ENCODE data around the gene UBE2S.

Gene UBE2S

GRCh38 chr19:55384131-55384919 lies 23.3 kb downstream of the UBE2S start, which contains the start of gene TMEM238:
TSS of gene TMEM238 (minus strand) at chr19:55384292. CDS start at chr19:55384259, 33 bp downstream.
- peaks cover 72% of the 10 kb centered on the region for H3K79me2 ChIP-seq (ENCODE audit: insufficient read depth, low read length)
- H3K27me3 ChIP-seq (ENCODE audit: insufficient read depth, low read length, poor library complexity) = no peaks in the 10 kb centered on the region
- H3K36me3 ChIP-seq (ENCODE audit: insufficient read depth, low read length) = peaks cover 34% of the 10 kb centered on the region
- peak within 1 kb of the TSS; percentile 93 for H3K27ac ChIP-seq (ENCODE audit: low read length)
- H3K4me2 ChIP-seq (ENCODE audit: insufficient read depth, low read length) = peak within 1 kb of the TSS; percentile 98
- H3K9me3 ChIP-seq (ENCODE audit: insufficient read depth, low read length, severe bottlenecking) = no peaks in the 10 kb centered on the region
- TF ChIP-seq, protein P1, sequence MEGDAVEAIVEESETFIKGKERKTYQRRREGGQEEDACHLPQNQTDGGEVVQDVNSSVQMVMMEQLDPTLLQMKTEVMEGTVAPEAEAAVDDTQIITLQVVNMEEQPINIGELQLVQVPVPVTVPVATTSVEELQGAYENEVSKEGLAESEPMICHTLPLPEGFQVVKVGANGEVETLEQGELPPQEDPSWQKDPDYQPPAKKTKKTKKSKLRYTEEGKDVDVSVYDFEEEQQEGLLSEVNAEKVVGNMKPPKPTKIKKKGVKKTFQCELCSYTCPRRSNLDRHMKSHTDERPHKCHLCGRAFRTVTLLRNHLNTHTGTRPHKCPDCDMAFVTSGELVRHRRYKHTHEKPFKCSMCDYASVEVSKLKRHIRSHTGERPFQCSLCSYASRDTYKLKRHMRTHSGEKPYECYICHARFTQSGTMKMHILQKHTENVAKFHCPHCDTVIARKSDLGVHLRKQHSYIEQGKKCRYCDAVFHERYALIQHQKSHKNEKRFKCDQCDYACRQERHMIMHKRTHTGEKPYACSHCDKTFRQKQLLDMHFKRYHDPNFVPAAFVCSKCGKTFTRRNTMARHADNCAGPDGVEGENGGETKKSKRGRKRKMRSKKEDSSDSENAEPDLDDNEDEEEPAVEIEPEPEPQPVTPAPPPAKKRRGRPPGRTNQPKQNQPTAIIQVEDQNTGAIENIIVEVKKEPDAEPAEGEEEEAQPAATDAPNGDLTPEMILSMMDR (IDR thresholded peaks at IDR 0.05; ENCODE audit: borderline replicate concordance, extremely low read depth, low read length, poor library complexity, severe bottlenecking) = peak; percentile 2
- no peak for TF ChIP-seq EZH2 (IDR thresholded peaks at IDR 0.05; ENCODE audit: borderline replicate concordance, low read depth, low read length, severe bottlenecking)
- peak; percentile 60 for DNase-seq
- peak within 1 kb of the TSS; percentile 43 to 69 for H3K4me3 ChIP-seq (ENCODE audit: low read depth in 1 of 2, low read length in 2 of 2)
- peak; percentile 4 for ATAC-seq (ENCODE audit: insufficient read depth, low read depth)
- peak within 1 kb of the TSS; percentile 82 for H3K9ac ChIP-seq (ENCODE audit: low read depth, low read length)
- peak within 1 kb of the TSS; percentile 84 for H2AFZ ChIP-seq (ENCODE audit: low read depth, low read length)
- H3K4me1 ChIP-seq (ENCODE audit: insufficient read depth, low read length) = peaks cover 60% of the 10 kb centered on the region
- peaks cover 35% of the 10 kb centered on the region for H4K20me1 ChIP-seq (ENCODE audit: insufficient read depth, low read length)

DNA sequence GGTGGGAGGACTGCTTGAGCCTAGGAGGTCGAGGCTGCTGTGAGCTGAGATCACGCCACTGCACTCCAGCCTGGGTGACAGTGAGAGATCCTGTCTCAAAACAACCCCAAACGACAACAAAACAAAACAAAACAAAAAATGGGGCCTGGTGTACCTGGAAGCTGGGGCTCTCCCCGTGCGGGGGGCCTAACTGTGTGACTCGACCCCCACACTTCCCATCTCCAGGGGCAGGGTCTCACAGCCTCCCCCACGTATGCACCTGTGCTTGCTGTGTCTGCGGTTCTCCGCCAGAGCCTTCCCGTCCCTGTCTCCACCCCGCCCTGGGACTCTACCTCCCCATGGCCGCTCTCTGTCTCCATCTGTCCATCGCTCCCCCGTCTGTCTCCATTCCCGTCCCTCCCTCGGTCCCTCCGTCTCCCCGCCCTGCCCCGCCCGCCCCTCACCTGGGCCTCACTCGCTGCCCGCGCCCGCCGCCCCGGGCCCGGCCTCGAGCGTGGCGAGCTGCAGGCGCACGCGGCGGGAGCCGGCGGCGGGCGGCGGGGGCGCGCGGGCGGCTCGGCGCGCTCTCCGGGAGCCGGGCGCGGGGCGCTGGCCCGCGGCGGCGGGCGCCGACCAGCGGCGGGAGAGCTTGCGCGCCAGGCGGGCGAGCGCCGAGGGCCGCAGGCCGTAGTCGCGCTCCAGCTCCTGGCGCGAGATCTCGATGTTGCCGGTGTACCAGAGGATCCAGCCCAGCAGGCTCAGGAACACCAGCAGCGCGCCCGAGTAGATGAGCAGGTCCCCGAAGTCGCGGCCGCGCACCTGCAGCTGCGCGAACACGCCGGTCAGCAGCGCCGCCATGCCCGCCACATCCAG lies 24.1 kb downstream of the UBE2S start:
- Histone ChIP-seq H3K4me3 (ENCODE audit: low read depth in 1 of 2, low read length in 2 of 2) (peak overlapping the region; percentile 41 to 69; a peak in 3 of 4 replicates), H3K9ac (ENCODE audit: low read depth, low read length) (peak overlapping the region; percentile 82), H3K79me2 (ENCODE audit: insufficient read depth, low read length) (peaks cover 64% of the 10 kb centered on the region), H2AFZ (ENCODE audit: low read depth, low read length) (peak overlapping the region; percentile 84), H3K4me2 (ENCODE audit: insufficient read depth, low read length) (peak overlapping the region; percentile 98), H3K36me3 (ENCODE audit: insufficient read depth, low read length) (peaks cover 26% of the 10 kb centered on the region), H3K27me3 (ENCODE audit: insufficient read depth, low read length, poor library complexity) (no peaks in the 10 kb centered on the region), H3K4me1 (ENCODE audit: insufficient read depth, low read length) (peaks cover 52% of the 10 kb centered on the region), H3K9me3 (ENCODE audit: insufficient read depth, low read length, severe bottlenecking) (no peaks in the 10 kb centered on the region), H4K20me1 (ENCODE audit: insufficient read depth, low read length) (peaks cover 27% of the 10 kb centered on the region), H3K27ac (ENCODE audit: low read length) (peak overlapping the region; percentile 93)
- DNase-seq (peak; percentile 66), ATAC-seq (ENCODE audit: insufficient read depth, low read depth) (no peak)
- TF ChIP-seq, protein P1 (IDR thresholded peaks at IDR 0.05; ENCODE audit: borderline replicate concordance, extremely low read depth, low read length, poor library complexity, severe bottlenecking) = peak; percentile 43
- no peak for TF ChIP-seq EZH2 (IDR thresholded peaks at IDR 0.05; ENCODE audit: borderline replicate concordance, low read depth, low read length, severe bottlenecking)

GRCh38 chr19:55382522-55383054 lies 25.0 kb downstream of the UBE2S start:
- peak overlapping the region; percentile 41 to 69; a peak in 3 of 4 replicates for H3K4me3 ChIP-seq (ENCODE audit: low read depth in 1 of 2, low read length in 2 of 2)
- peak overlapping the region; percentile 84 for H3K4me2 ChIP-seq (ENCODE audit: insufficient read depth, low read length)
- H3K27ac ChIP-seq (ENCODE audit: low read length) = peak overlapping the region; percentile 90
- H3K9ac ChIP-seq (ENCODE audit: low read depth, low read length) = peak overlapping the region; percentile 82
- no peak for TF ChIP-seq EZH2 (IDR thresholded peaks at IDR 0.05; ENCODE audit: borderline replicate concordance, low read depth, low read length, severe bottlenecking)
- TF ChIP-seq, protein P1 (IDR thresholded peaks at IDR 0.05; ENCODE audit: borderline replicate concordance, extremely low read depth, low read length, poor library complexity, severe bottlenecking) = no peak
- H3K79me2 ChIP-seq (ENCODE audit: insufficient read depth, low read length) = peaks cover 55% of the 10 kb centered on the region
- H3K4me1 ChIP-seq (ENCODE audit: insufficient read depth, low read length) = peaks cover 43% of the 10 kb centered on the region
- peaks cover 18% of the 10 kb centered on the region for H4K20me1 ChIP-seq (ENCODE audit: insufficient read depth, low read length)
- no peaks in the 10 kb centered on the region for H3K9me3 ChIP-seq (ENCODE audit: insufficient read depth, low read length, severe bottlenecking)
- DNase-seq (no peak), ATAC-seq (ENCODE audit: insufficient read depth, low read depth) (no peak)
- H3K27me3 ChIP-seq (ENCODE audit: insufficient read depth, low read length, poor library complexity) = no peaks in the 10 kb centered on the region
- peak overlapping the region; percentile 84; the same call in 1 of the 2 replicates for H2AFZ ChIP-seq (ENCODE audit: low read depth, low read length)
- peaks cover 17% of the 10 kb centered on the region for H3K36me3 ChIP-seq (ENCODE audit: insufficient read depth, low read length)

Measured in DND-41 (cell line).